CD4-positive, alpha-beta T cell treated with Interleukin-21 for 1 hour (primary cell): ENCODE results near the gene NME1.
"Not testable (repeated sequence)": the region's sequence is repeated elsewhere in the genome, so short reads cannot be mapped to it uniquely, and the experiment has no call there.

ENCODE experiments used
- DNase-seq: peaks from one replicate; pipeline ENCODE4 v3.0.0-alpha.2; 2020

NME1 gene

DNA sequence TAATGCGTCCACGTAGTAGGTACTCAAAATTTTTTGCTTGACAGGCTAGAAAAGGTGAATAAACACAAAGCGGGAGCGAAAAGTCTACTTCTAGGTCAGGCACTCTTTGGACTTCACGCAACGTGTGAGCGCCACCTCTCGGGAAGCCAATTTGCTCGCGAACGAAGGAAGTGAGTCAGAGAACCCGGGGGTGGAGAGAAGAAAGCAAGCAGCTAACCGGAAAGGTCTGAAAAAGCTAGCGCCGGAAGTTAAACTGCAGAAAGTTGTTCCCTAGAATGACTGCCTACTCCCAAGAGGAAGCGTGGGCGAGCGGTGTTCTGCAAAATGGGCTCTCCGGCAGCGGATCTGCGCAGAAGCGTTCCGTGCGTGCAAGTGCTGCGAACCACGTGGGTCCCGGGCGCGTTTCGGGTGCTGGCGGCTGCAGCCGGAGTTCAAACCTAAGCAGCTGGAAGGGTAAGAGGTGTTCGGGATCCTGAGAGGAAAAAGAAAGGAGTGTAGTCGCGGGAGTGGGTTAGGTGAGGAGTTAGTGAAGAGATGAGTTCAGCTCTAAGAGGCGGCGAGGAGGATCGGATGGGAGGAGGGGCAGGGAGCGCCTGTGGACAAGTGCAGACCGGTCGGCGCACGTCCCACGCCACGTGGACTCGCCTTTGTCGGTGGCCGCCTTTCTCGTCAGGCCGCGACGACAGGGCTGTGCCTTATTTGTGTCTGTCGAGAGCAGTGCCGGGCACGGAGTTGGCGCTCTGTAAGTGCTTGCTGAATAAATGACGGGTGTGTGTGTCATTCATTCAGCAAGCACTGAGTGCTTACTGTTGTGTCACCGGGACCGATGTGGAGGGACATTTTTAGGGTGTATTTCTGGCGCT is at the start of gene NME1:
NME1 (plus strand) TSS at position 350 of the 863 bp plus-strand sequence. CDS start 2,096 bp downstream, outside the sequence.
- DNase-seq: peak; percentile 99

DNA sequence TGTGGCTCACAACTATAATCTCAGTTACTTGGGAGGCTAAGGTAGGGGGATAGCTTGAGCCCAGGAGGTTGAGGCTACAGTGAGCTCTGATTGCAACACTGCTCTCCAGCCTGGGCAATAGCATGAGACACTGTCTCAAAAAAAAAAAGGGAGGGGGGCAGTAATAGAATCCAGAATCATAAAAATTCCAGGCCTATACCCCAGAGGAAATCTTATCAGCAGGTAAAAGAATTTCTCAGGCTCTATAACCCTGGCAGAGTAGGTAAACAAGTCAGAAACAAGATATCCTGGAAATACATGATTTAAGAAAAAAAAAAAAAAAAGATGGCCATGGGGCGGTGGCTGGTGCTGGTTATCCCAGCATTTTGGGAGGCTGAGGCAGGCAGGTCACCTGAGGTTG is 45.6 kb upstream of the NME1 start:
- DNase-seq: no peak

DNA sequence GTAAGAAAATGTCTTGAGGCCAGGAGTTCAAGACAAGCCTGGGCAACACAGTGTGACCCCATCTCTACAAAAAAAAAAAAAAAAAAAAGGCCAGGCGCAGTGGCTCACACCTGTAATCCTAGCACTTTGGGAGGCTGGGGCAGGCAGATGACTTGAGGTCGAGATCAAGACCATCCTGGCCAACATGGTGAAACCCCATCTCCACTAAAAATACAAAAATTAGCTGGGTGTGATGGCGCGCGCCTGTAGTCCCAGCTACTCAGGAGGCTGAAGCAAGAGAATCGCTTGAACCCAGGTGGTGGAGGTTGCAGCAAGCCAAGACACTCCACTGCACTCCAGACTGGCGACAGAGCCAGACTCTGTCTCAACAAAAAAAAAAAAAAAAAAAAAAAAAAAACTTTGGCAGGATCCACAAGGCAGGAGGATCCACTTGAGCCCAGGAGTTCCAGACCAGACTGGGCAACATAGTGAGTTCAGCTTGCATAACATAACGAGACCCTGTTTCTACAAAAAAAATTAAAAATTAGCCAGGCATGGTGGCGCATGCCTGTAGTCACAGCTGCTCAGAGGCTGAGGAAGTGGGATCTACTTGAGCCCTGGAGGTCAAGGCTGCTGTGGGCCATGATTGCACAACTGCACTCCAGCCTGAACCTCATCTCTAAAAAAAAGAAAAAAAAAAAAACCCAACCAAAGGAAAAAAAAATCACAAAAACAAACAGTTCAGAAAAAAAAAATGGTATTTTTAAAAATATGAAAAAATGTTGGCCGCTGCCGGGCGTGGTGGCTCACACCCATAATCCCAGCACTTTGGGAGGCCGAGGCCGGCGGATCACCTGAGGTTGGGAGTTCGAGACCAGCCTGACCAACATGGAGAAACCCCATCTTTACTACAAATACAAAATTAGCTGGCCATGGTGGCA is 40.8 kb upstream of the NME1 start:
- not testable (repeated sequence) for DNase-seq

DNA sequence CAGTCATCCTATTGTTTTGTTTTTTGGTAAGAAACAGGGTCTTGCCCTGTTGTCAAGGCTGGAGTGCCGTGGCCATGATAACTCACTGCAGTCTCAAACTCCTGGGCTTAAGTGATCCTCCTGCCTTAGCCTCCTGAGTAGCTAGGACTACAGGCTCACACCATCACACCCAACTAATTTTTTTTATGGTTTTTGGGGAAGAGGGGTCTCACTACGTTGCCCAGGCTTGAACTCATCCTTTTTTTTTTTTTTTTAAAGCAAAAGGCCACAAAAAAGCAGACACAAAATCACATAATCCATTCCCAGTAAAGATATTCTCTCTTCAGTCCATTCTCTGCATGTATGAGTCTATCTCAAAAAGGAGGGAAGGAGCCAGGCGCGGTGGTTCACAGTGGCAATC is 38.2 kb upstream of the NME1 start:
- DNase-seq: no peak

DNA sequence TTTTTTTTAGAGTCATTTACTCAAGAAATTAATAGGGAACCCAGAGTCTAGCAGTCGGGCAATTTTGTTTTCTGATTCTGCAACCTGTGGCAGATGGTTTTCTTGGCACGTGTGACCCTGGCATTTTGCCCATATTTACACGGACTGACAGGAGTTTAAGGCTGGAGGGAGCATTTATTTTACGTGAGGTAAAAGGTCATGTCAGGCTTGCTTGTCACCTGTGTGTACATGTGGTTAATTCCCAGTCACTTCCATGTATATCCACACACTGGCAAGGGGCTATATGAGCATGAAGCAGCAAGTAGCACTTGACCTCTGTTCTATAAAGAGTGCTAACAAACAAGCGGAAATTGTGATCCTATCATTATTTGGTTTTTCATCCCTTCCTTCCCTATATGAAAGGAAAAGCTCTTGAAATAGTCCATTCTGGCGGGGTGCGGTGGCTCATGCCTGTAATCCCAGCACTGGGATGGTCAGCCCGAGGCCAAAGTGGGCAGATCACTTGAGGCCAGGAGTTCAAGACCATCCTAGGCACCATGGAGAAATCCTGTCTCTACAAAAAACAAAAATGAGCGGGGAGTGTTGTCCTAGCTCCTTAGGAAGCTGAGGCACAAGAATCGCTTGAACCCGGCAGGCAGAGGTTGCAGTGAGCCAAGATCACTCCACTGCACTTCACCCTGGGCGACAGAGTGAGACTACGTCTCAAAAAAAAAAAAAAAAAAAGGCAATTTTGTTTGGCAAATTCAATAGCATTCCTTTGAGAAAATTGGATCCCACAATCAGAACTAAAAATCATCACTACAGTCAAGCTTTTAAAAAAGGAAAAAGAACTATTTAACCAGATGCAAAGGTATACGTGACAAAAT is 34.8 kb upstream of the NME1 start:
- no peak for DNase-seq

DNA sequence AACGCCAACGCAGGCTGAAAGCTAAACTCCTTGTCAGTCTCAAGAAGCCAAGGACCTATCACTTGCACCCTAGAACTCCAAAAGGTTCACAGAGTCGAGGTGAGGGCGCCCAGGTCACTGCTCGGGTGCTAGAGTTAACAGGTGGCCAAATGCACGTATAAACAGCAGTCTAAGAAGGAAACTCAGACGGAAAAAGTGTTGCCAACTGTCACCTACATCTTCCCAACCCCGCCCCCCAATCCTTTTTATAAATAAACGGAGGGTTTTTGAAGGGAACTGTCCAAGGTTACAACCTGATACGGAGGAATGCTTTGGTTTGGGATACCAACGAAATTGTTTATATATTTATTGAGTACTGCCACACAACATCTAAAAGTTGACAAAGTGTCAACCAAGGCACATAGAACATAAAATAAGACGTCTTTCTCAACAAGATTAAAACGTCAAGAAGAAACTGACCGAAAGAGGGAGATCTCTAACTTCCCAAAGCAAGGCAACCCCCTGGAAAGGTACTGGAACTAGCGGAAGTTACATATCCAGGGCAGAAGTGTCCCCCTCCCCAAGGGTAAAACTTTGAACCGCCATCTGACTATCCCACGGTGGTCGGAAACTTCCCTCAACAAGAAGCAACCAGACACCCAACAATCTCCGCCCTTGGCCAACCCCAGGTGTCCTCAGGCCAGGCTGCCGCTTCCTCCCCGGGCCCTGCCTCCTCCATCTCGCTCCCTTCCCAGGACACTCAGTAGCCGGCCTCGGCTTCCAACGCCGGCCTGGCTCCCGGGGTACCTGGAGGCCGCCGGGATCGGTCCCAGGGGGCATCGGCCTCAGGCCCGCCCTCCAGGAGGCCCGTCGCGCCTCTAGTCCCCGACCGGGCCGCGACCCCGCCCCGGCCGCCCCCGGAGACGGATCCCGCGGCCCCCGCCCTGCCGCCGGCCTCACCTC is 33.7 kb upstream of the NME1 start:
- DNase-seq: peak; percentile 52

DNA sequence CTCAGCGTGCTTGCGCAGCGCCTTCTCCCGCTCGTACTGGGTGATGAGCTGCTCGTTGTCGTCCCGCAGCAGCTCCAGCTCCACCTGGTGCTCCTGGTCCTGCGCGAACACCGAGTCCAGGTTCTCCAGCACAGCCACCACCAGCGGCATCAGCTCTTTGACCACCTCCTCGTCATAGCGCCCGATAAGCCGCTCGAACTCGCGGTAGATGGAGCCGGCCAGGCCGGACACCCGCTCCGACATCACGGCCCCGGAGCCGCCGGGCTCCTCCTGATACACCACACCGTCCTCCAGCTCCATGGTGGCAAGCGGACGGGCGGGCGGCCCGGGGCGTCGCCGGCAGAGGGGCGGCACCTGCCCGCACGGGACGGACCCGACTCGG is 33.0 kb upstream of the NME1 start:
- DNase-seq: peak; percentile 57

DNA sequence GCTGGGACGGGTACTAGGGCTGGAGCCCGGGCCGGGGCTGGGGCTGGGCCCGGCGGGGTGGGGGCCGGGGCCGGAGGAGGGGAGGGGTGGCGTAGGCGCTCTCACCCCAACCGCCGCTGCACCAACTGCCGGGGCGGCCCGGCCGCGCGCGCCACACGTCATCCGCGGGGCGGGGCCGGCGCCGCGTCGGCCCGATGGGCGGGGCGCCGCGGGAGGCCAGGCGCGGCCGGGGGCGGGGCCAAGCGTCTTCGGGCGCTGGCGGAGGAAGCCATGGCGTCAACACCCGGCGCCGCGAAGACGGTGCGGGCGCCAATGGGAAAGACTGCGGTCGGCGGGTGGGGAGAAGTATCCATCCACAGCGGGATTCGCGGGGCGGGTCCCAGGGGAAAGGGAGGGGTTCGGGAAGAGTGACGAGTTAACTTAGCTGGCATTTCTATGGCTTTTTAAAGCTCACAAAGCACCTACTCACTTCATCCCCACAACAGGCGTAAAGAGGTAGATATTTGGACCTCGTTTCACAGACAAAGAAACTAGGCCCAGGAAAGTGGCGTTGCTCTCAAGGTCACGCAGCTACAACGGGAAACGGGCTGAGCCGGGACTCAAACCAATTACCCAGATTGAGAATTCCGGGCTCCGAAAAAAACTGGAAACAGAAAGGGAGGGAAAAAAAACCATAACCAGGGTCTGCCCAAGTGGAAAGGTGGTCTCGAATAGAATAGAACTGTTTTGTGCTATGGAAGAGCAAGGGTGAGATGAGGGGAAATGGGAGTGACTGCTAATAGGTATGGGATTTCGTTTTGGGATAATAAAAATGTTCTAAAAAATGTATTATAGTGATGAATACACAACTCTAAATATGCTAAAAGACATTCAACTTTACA is 32.4 kb upstream of the NME1 start, which contains the start of gene SPAG9:
SPAG9 (minus strand) TSS at position 130 of the 881 bp plus-strand sequence. CDS start 212 bp downstream, outside the sequence.
- peak; percentile 93 for DNase-seq

DNA sequence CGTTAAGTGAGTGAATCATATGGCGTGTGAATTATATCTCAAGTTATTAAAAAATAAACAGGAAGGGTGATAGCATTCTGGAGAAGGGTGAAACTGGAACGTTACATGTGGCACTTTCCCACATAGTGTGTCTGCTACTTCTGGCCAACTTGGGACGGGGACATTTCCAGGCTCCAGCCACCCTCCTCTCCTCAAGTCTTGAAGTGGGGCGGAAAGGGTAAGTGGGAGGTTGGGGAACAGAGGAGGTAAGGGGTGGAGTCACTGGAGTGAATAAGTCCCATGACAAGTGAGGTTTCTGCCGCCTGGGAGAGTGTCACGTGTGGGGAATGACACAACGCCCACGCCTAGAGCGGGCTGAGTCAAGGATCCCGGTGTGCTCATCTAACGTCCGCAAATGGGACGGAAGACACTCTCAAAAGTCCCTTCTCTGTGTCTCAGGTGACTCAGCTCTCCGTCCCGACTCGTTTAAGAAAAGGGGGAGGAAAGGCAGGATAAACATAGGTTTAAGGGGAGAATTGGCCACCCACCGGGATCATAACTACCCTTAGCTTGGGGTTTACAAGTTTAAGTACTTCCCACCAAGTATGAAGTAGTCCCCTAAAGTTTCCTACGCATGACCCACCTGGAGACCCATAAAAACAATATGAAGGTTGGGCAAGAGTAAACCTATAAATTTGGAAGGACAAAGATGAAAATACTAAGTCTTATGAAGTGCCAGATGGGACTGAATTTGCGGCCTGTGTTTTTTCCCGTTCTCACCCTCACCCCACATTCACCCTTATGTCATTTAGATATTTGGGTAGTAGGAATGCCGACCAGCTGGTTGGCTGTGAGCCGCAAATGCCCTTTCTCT is 31.5 kb upstream of the NME1 start:
- peak; percentile 76 for DNase-seq

DNA sequence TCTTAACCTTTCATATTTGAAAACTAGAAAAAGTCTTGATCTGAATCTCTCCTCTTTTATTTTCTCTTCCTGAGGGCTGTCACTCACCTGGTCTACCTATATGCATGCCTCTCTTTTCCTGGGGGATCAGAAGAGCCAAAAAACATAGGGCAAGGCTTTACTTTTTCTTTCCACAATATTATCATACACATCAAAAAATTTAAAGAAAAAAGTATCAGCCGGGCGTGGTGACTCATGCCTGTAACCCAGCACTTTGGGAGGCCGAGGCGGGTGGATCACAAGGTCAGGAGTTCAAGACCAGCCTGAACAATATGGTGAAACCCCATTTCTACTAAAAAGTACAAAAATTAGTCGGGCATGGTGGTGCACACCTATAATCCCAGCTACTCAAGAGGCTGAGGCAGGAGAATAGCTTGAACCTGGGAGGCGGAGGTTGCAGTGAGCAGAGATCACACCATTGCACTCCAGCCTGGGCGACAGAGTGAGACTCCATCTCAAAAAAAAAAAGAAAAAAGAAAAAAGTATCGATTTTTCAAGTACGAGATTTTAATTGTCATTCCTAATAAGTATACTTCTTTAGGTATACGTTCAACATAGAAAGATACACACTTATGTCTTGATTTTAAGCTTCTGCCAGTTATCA is 30.8 kb upstream of the NME1 start:
- DNase-seq: not testable (repeated sequence)

DNA sequence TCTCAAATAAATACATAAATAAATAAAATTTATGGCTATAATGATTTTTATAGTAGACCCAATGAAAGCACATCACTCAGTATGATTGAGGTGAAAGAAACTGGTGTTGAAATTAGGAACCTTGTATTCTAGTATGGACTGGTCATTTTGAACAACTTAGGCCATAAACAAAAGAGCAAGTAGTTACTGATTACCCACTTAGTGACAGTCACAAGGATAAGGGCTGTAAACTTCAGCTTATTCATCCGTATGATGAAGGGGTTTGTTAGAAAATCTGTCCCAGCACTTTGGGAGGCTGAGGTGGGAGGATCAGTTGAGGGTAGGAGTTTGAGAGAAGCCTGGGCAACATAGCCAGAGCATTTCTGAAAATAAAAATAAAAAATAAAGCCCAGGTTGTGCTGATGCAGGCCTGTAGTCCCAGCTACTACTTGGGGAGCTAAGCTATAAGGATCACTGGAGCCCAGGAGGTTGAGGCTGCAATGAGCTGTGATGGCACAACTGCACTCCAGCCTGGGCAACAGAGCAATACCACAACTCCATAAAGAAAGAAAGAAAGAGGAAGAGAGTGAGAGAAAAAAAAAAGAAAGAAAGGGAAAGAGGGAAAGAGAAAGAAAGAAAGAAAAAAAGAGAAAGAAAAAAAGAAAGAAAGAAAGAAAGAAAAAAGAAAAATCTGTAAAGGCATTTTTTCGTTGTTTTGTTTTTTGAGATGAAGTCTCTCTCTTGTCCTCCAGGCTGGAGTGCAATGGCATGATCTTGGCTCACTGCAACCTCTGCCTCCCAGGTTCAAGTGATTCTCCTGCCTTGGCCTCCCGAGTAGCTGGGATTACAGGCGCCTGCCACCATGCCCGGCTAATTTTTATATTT is 28.5 kb upstream of the NME1 start:
- DNase-seq: no peak

DNA sequence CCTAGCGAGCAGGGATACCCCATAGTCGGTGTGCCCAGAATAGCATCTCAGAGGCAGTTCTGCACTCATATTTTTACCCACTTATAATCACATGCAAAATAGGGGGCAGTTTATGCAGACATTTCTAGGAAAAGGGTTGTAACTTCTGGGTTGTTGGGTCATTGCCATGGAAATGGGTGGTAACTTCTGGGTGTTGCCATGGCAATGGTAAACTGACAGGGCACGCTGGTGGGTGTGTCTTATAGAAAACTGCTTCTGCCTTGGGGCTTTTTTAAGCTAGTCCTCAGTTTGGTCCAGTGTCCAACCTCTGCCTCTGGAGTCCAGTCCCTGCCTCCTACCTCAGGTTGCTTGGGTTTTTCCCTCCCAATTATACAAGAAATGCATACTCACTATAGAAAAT is 25.3 kb upstream of the NME1 start:
- peak; percentile 34 for DNase-seq

DNA sequence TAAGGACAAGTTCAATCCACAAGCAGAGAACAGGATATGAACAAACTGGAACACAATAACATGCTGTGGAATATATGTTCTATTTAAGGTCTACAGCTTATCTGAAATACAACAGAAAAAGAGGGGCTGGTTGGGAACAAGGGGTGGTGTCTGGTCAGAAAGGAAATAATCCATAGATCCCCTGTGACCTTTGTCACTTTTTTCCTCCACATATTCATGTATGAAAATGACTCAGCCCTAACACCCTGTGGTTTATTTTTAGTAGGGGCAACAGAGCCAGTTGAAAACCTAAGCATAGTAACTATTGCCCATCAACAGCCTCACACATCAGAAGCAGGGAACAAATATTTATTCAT is 20.4 kb upstream of the NME1 start:
- DNase-seq: no peak

DNA sequence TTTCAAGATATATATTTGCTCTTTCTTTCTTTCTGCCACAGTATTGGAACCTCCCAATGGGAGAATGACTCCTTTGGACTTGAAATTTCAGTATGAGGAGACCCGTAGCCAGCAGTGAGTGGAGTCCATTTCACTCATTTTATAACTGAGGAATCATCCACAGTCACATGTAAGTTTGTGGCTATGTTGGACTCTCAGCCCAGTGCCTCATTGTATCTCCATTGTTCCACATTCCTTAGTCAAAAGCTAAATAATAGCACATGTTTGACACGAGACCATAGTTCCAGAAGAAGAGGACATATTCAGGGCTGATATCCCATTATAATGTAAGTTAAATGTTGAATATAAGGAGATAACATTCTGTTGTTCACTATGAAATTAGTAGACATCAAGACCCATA is 20.0 kb upstream of the NME1 start:
- no peak for DNase-seq

DNA sequence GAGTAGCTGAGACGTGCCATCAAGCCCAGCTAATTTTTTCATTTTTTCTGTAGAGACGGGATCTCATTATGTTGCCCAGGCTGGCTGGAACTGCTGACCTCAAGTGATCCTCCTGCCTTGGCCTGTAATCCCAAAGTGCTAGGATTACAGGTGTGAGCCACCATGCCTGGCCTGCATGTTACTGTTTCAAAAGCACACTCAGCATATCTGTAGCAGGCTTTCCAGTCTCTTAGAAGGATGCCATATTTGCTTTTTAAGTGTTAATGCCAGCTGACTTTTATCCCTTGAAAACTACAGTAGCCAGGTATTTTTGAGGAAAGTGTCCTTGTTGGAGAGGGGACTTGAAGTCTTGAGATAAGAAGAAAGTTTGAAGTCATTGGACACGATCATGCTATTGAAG is 17.4 kb upstream of the NME1 start:
- no peak for DNase-seq

DNA sequence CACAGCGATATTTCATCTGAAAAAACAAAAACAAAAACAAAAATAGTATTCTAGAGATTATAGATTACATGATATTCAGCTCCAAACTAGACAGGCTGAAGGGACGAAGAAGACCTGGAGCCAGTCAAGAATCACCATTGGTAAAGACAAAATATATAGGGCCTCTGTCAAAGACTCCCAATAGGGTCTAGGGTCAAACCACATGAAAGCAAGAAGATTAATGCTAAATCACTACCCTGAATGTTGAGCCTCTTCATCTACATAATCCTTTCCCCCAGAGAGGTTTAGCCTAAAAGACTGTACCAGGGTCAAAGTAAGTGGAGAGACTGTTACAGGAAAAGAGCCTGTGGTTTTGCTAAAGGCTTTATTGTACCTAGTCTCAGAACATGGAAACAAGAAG is 10.8 kb upstream of the NME1 start:
- no peak for DNase-seq

DNA sequence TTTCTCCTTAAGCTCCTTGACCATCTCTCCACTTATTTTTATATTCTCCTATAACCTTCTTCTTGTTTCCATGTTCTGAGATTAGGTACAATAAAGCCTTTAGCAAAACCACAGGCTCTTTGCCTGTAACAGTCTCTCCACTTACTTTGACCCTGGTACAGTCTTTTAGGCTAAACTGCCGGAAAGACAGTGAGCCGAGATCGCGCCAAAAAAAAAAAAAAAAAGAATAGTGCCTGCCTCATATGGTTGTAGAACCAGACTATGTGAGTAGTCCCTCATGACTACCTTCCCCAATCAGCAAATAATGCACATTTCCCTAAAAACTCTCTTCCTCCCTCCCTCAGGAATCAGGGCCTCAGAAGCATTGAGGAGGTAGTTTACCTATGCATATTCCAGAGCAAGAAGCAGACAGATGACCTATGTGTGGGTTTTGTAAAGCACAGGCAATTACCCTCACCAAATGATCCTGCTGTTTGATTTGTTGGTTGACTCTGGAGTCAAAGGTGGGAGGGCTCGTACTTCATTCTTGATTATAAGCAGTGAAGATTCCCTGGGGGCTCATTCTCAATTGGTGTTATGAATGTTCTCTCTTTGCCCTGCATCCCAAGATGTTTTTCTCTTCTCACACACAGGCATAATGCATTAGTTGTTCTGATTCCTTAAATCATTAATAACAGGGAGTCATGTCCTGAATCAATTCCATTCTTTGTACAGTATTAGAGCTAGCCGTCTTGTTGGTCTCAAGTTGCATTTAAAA is 8.9 kb upstream of the NME1 start:
- no peak for DNase-seq
